Suprapubic skin (tissue), 4 donors: Measurements from ENCODE around the gene LAS1L.

Source experiments
- EP300 ChIP-seq: sonication (generic); formaldehyde crosslinking; IDR thresholded peaks from one replicate; pipeline ENCODE4 v1.6.1; 2017; ENCODE audit warnings: antibody characterized with exemption
- POLR2AphosphoS5 ChIP-seq, 3 donors: sonication (generic); formaldehyde crosslinking; IDR thresholded peaks; one replicate each; pipeline ENCODE4 v1.6.1; 2017; ENCODE audit warnings: antibody characterized with exemption in 3 of 3
- TF ChIP-seq, protein P1 (sequence below), 2 donors: fragments of 200-600 bp in 1 of 2; fragments of 450-650 bp in 1 of 2; sonication (generic) in 1 of 2; IDR thresholded peaks; one replicate each; pipeline ENCODE4 v1.5.1; 2016 to 2019; ENCODE audit warnings: antibody characterized with exemption in 2 of 2, mild to moderate bottlenecking in 1 of 2, moderate library complexity in 1 of 2

GRCh38 chrX:65502618-65503017 is 32.0 kb downstream of the LAS1L start:
- no peak for TF ChIP-seq EP300
- no peak for TF ChIP-seq POLR2AphosphoS5 (IDR thresholded peaks at IDR 0.05)
- TF ChIP-seq, protein P1, sequence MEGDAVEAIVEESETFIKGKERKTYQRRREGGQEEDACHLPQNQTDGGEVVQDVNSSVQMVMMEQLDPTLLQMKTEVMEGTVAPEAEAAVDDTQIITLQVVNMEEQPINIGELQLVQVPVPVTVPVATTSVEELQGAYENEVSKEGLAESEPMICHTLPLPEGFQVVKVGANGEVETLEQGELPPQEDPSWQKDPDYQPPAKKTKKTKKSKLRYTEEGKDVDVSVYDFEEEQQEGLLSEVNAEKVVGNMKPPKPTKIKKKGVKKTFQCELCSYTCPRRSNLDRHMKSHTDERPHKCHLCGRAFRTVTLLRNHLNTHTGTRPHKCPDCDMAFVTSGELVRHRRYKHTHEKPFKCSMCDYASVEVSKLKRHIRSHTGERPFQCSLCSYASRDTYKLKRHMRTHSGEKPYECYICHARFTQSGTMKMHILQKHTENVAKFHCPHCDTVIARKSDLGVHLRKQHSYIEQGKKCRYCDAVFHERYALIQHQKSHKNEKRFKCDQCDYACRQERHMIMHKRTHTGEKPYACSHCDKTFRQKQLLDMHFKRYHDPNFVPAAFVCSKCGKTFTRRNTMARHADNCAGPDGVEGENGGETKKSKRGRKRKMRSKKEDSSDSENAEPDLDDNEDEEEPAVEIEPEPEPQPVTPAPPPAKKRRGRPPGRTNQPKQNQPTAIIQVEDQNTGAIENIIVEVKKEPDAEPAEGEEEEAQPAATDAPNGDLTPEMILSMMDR (IDR thresholded peaks at IDR 0.05): no peak
